Cardiac fibroblast (primary cell): ENCODE results near the gene ATP2C2.
"Not testable (repeated sequence)": the region's sequence is repeated elsewhere in the genome, so short reads cannot be mapped to it uniquely, and the experiment has no call there.

Source experiments
- DNase-seq, 2 donors: peaks; one replicate each; pipeline versions ENCODE4 v3.0.0 to v3.0.0-alpha.2; 2010; ENCODE audit warnings: low read depth in 2 of 2
- H3K4me3 ChIP-seq, 2 donors: replicated peaks in 1 of 2; 1 replicate in 1 of 2; 2 replicates in 1 of 2; pipeline ENCODE4 v1.5.1; 2011; ENCODE audit warnings: low read depth in 2 of 2, low read length in 2 of 2, mild to moderate bottlenecking in 2 of 2, moderate library complexity in 1 of 2
- CTCF ChIP-seq: IDR thresholded peaks from one replicate; pipeline ENCODE4 v1.5.1; 2011; ENCODE audit warnings: low read depth, mild to moderate bottlenecking, low read length, inconsistent platforms

The ATP2C2 gene

GRCh38 chr16:84398701-84399100 is 30.4 kb downstream of the ATP2C2 start:
- no peak for DNase-seq
- TF ChIP-seq CTCF = no peak
- H3K4me3 ChIP-seq = no peak overlapping the region

GRCh38 chr16:84399912-84400311 is 31.6 kb downstream of the ATP2C2 start:
- not testable (repeated sequence) for H3K4me3 ChIP-seq, DNase-seq

GRCh38 chr16:84403435-84403834 is 35.1 kb downstream of the ATP2C2 start:
- H3K4me3 ChIP-seq, DNase-seq: not testable (repeated sequence)

GRCh38 chr16:84404324-84404723 is 36.0 kb downstream of the ATP2C2 start:
- no peak for DNase-seq
- H3K4me3 ChIP-seq = no peak overlapping the region
- TF ChIP-seq CTCF = no peak

- DNase-seq = no peak
- H3K4me3 ChIP-seq = no peak overlapping the region
- TF ChIP-seq CTCF = no peak
Measured at GRCh38 chr16:84404936-84405639, 36.8 kb downstream of the ATP2C2 start.

GRCh38 chr16:84406006-84406963 is 37.9 kb downstream of the ATP2C2 start:
- no peak for DNase-seq
- no peak overlapping the region for H3K4me3 ChIP-seq
- TF ChIP-seq CTCF = no peak

GRCh38 chr16:84407588-84408313 is 39.4 kb downstream of the ATP2C2 start:
- H3K4me3 ChIP-seq = no peak overlapping the region
- TF ChIP-seq CTCF = no peak
- DNase-seq = no peak
